NCI-H446 (cell line): ENCODE data around the gene CTAGE4.
"Not testable (repeated sequence)": the region's sequence is repeated elsewhere in the genome, so short reads cannot be mapped to it uniquely, and the experiment has no call there.

Source experiments
- DNase-seq, 2 experiments: peaks; one replicate each; lab custom pipeline; 2025; lab: John Stamatoyannopoulos, UW

The CTAGE4 gene

DNA sequence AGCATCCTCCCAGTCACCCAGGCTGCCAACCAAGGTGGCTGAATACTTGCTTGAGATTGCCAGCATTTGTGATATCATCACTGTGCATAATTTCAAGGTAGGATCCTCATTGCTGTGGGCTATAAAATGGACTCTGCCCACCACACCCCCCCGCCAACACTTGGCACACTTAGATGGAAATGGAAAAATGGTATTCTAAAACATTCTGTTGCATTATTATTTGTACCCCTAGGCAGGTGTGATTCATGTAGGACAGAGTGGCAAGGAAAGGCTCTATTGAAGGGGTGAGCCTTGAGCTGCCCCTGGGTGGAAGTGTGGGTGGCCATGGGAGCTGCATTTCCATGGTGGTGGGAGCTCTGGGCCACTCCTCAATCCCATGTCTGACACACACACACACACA lies 35.3 kb downstream of the CTAGE4 start:
- not testable (repeated sequence) for DNase-seq

- not testable (repeated sequence) for DNase-seq
These were observed 35.9 kb downstream of the CTAGE4 start for GRCh38 chr7:144219149-144219548.

DNA sequence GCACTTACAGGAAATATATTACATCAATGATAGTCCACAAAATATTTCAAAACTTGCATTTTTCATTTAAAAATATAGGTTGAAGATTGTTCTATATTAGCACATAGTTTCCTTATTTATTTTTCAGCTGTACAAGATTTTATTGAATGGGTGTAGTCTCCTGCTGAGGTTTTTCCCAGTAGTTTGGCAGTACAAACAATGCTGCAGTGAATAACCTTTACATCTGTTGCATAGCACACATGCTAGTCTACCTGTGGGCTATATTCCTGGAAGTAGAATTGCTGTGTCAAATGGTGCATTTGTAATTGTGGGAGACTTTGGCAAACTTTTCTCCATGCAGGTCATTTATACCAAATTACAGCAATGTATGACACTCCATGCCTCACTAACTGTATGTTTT lies 37.3 kb downstream of the CTAGE4 start:
- DNase-seq: not testable (repeated sequence)

- not testable (repeated sequence) for DNase-seq
These were observed 40.4 kb downstream of the CTAGE4 start for GRCh38 chr7:144223675-144224074.

- DNase-seq: not testable (repeated sequence)
These were observed 43.6 kb downstream of the CTAGE4 start for GRCh38 chr7:144226866-144227265.

- not testable (repeated sequence) for DNase-seq
These were observed 45.5 kb downstream of the CTAGE4 start for GRCh38 chr7:144228810-144229209.

DNA sequence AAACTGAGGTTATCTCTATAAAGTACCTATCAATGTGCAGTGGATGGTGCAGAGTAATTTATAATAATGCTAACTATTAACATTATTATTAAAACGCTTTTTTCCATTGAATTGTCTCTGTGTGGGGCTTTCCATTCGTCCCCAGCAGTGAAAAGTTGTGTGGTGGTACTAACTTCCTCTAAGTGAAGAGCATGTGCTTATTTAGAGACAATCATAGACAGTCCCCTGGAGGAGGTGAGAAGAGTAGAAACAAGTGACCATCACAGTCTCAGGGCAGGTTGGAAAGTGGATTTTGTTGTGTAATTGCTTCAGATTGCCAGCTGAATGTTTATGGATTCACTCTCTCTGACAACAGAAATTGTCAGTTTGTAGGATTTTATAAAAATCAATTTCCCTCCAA lies 47.8 kb downstream of the CTAGE4 start:
- not testable (repeated sequence) for DNase-seq

DNA sequence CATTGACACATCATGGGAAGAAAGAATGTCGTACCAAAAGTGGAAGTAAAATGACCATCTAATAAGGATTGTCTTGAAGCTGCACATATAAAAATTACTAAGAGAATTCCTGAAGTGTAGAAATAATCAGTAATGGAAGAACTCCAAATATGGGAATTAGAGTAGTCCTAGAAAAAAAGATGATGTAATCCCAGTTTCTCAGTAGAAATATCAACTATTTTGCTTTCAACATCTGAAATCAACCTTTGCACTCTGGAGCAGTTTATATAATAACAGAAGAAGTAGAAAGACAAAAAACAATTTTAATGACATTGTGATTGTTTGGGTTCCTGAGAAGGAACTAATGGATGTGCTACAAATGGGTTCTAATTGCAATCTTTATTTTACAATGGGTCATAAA lies 49.8 kb downstream of the CTAGE4 start:
- DNase-seq: not testable (repeated sequence)
